T-helper 17 cell (primary cell): ENCODE data around the gene BEST1. TPM values are rescaled to one million over a fixed set of nuclear protein-coding genes. Genes with fewer than 3 reads are reported as not detected.
A peak's percentile ranks its signal among the peaks of the same experiment; 100 is the strongest.
"Not testable (repeated sequence)": the region's sequence is repeated elsewhere in the genome, so short reads cannot be mapped to it uniquely, and the experiment has no call there.

Experiments
- ATAC-seq: fragments of 150-1000 bp; cut with Tn5 transposase; 2 replicates; pipeline ENCODE4 v1.10.0; 2021; ENCODE audit warnings: mild to moderate bottlenecking, moderate library complexity
- DNase-seq, 3 donors: peaks; one replicate each; pipeline versions ENCODE4 v3.0.0 to v3.0.0-alpha.2; 2020 to 2021
- H3K9me3 ChIP-seq: one replicate; pipeline ENCODE4 v1.7.0; 2013; ENCODE audit warnings: low read length, mild to moderate bottlenecking; ENCODE audit not compliant: control insufficient read depth, poor library complexity, severe bottlenecking
- H3K27ac Mint-ChIP-seq: one replicate; pipeline ENCODE4 v1.8.0; 2022; ENCODE audit warnings: mild to moderate bottlenecking, moderate library complexity, mixed read lengths
- H3K27me3 Mint-ChIP-seq: one replicate; pipeline ENCODE4 v1.8.0; 2022; ENCODE audit warnings: mixed read lengths
- H3K36me3 Mint-ChIP-seq: one replicate; pipeline ENCODE4 v1.8.0; 2022; ENCODE audit warnings: low read depth, mixed read lengths
- H3K4me1 Mint-ChIP-seq: one replicate; pipeline ENCODE4 v1.8.0; 2022; ENCODE audit warnings: mild to moderate bottlenecking, mixed read lengths
- H3K4me3 Mint-ChIP-seq: one replicate; pipeline ENCODE4 v1.8.0; 2022; ENCODE audit warnings: mild to moderate bottlenecking, moderate library complexity, mixed read lengths
- total RNA-seq, 4 donors: library from RNA in 2 of 4; stranded (reverse) in 2 of 4; gene quantifications; one replicate each; pipeline ENCODE4 v1.2.3 and lab custom pipeline; 2022 to 2026

The BEST1 gene
- total RNA-seq, 2 donors from 2014 or later = 0.26 to 0.35 TPM

DNA sequence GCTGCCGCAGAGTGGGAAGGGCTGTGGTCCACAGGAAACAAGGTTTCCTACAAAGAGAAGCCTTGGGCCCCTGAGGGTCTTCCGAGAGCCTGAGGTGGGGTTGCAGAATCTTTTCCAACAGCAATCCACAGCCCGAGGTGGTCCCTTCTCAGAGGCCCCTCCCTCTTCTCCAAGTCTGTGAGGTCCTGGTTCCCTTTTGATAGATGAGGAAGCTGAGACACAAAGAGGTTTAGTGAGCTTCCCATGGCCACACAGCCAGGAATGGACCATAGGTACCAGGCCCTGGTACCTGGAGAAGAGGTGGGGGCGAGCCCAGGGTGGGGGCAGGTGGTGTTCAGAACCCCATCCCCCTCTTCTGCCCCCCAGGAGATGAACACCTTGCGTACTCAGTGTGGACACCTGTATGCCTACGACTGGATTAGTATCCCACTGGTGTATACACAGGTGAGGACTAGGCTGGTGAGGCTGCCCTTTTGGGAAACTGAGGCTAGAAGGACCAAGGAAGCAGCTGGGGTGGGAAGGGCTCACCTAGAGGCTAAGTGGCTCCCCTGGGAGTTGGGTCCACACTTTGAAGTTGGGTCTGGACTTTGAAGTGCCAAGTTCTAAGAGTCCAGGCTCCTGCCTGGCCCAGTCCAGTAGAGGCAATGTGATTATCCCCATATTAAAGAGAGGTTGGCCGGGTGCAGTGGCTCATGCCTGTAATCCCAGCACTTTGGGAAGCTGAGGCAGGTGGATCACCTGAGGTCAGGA lies 7.0 kb downstream of the BEST1 start:
- no peak overlapping the region for H3K4me3 Mint-ChIP-seq
- H3K4me1 Mint-ChIP-seq = peaks cover 5% of the 10 kb centered on the region
- ATAC-seq (no peak), DNase-seq (no peak)
- H3K9me3 ChIP-seq = no peaks in the 10 kb centered on the region
- peak overlapping the region; percentile 29 for H3K27ac Mint-ChIP-seq
- H3K36me3 Mint-ChIP-seq = no peaks in the 10 kb centered on the region
- H3K27me3 Mint-ChIP-seq = peaks cover 19% of the 10 kb centered on the region

DNA sequence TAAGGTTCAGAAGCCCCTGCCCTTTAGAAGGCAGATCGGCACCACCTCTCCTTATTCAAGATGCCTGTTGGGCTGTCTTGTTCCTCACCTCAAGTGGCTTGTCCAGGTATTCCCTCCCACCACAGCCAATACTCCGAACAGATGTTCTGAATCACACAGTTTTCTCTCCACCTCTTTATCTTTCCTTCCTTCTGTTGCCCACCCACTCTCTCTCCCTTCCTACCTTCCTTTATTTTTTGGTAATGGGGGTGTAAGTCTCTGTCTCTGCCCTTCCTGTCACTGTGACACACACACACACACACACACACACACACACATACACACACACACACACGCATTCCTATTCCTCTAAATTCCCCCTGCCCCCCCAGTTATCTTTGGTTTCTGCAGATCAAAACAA lies 8.4 kb downstream of the BEST1 start:
- Mint-ChIP-seq H3K27ac (peak overlapping the region; percentile 8), H3K4me3 (no peak overlapping the region), H3K36me3 (no peaks in the 10 kb centered on the region), H3K4me1 (peaks cover 16% of the 10 kb centered on the region), H3K27me3 (peaks cover 19% of the 10 kb centered on the region)
- ATAC-seq = no peak
- no peak for DNase-seq
- no peaks in the 10 kb centered on the region for H3K9me3 ChIP-seq

DNA sequence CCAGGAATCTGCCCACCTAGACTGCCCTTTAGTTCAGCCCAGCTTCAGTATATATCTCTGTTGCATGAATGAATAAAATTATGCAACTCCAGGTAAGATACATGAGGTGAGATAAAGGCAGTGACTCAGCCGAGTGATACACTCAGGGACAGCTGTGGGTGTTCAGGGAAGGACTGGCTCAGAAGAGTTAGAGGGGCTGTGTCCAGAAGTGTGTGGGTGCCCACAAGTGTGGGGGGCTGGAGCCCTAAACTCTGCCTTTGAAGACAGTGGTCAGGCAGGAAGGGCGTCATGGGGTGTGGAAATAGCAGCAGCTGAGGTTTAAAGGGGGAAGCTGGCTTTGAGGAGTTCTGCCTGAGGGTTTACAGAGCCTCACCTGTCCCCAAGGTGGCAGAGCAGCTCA lies 9.0 kb downstream of the BEST1 start:
- H3K4me1 Mint-ChIP-seq = peaks cover 22% of the 10 kb centered on the region
- H3K36me3 Mint-ChIP-seq = no peaks in the 10 kb centered on the region
- DNase-seq (no peak), ATAC-seq (no peak)
- peak overlapping the region; percentile 19 for H3K27ac Mint-ChIP-seq
- H3K9me3 ChIP-seq = no peaks in the 10 kb centered on the region
- H3K4me3 Mint-ChIP-seq = no peak overlapping the region
- peaks cover 16% of the 10 kb centered on the region for H3K27me3 Mint-ChIP-seq

DNA sequence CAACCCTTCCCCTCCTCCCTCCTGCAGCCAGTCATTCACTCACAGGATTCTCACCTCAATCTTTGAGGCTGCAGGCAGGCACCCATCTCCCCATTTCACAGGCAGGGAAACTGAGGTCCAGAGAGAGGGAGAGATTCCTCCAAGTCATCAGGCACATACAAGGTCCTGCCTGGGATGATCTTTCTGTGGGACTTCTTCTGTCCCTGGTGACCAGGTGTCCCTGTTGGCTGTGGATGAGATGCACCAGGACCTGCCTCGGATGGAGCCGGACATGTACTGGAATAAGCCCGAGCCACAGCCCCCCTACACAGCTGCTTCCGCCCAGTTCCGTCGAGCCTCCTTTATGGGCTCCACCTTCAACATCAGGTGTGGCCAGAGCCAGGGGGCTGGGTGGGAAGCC lies 9.5 kb downstream of the BEST1 start:
- no peak overlapping the region for H3K4me3 Mint-ChIP-seq
- peaks cover 10% of the 10 kb centered on the region for H3K27me3 Mint-ChIP-seq
- H3K36me3 Mint-ChIP-seq = peaks cover under 1% of the 10 kb centered on the region
- peak overlapping the region; percentile 19 for H3K27ac Mint-ChIP-seq
- DNase-seq = no peak
- no peaks in the 10 kb centered on the region for H3K9me3 ChIP-seq
- peaks cover 24% of the 10 kb centered on the region for H3K4me1 Mint-ChIP-seq
- no peak for ATAC-seq

DNA sequence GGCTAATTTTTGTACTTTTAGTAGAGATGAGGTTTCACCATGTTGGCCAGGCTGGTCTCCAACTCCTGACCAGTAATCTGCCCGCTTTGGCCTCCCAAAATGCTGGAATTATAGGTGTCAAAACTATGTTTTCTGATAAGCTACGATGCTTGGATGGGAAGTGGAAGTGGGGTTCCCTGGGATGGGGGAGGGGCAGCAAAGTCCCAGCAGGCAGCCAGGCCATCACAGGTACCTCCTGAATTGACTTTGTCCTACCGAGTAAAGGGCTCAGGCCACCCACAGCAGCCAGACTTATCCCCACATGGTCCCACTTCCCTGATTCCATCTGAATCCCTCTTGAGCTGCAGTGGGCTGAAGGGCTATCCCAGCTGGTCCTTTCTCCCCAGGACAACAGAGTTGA lies 10.4 kb downstream of the BEST1 start:
- DNase-seq (no peak), ATAC-seq (no peak)
- peak overlapping the region; percentile 97 for H3K27ac Mint-ChIP-seq
- no peak overlapping the region for H3K4me3 Mint-ChIP-seq
- H3K9me3 ChIP-seq = no peaks in the 10 kb centered on the region
- H3K36me3 Mint-ChIP-seq = peaks cover 7% of the 10 kb centered on the region
- peaks cover 30% of the 10 kb centered on the region for H3K4me1 Mint-ChIP-seq
- H3K27me3 Mint-ChIP-seq = peaks cover 7% of the 10 kb centered on the region

DNA sequence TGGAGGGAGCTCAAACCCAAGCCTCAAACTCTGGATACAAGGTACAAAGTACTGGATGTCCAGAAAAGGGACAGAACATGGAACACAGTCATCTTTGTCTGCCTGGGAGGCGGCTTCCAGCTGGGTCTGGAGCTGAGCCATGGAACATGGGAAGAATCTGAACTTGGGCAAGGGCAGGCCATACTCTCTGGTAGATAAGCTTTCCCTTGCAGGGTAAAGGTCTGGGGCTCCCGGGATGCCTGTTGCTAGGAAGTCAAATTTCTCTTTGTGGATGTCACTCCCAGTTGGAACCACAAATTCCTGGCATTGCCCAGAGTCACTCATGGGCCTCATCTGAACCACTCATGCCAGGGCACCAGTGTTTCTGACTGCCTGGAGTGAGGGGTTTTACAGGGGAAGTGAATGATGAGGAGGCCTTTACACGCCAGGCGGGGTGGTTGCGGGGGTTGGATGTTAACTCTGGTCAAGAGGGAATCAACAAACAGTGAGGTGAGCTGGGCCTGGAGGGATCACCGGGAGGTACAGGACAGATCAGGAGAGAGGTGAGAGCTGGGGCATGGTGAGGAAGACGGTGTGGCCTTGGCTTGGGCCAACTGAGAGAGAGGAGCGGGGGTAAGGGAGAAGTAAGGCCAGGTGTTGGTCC lies 11.5 kb downstream of the BEST1 start:
- Mint-ChIP-seq H3K4me3 (no peak overlapping the region), H3K36me3 (peaks cover 10% of the 10 kb centered on the region), H3K4me1 (peaks cover 30% of the 10 kb centered on the region), H3K27ac (peak overlapping the region; percentile 97), H3K27me3 (no peaks in the 10 kb centered on the region)
- H3K9me3 ChIP-seq = no peaks in the 10 kb centered on the region
- no peak for DNase-seq
- ATAC-seq = peak; percentile 4

DNA sequence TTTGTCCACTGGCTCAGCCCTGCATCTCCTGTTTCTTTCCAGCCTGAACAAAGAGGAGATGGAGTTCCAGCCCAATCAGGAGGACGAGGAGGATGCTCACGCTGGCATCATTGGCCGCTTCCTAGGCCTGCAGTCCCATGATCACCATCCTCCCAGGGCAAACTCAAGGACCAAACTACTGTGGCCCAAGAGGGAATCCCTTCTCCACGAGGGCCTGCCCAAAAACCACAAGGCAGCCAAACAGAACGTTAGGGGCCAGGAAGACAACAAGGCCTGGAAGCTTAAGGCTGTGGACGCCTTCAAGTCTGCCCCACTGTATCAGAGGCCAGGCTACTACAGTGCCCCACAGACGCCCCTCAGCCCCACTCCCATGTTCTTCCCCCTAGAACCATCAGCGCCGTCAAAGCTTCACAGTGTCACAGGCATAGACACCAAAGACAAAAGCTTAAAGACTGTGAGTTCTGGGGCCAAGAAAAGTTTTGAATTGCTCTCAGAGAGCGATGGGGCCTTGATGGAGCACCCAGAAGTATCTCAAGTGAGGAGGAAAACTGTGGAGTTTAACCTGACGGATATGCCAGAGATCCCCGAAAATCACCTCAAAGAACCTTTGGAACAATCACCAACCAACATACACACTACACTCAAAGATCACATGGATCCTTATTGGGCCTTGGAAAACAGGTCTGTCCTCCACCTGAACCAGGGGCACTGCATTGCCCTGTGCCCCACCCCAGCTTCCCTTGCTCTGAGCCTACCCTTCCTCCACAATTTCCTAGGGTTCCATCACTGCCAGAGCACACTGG lies 12.3 kb downstream of the BEST1 start:
- H3K27me3 Mint-ChIP-seq = no peaks in the 10 kb centered on the region
- peak; percentile 4 for ATAC-seq
- peaks cover 30% of the 10 kb centered on the region for H3K4me1 Mint-ChIP-seq
- no peaks in the 10 kb centered on the region for H3K9me3 ChIP-seq
- peaks cover 10% of the 10 kb centered on the region for H3K36me3 Mint-ChIP-seq
- no peak for DNase-seq
- H3K4me3 Mint-ChIP-seq = peak overlapping the region; percentile 94
- H3K27ac Mint-ChIP-seq = peak overlapping the region; percentile 97

DNA sequence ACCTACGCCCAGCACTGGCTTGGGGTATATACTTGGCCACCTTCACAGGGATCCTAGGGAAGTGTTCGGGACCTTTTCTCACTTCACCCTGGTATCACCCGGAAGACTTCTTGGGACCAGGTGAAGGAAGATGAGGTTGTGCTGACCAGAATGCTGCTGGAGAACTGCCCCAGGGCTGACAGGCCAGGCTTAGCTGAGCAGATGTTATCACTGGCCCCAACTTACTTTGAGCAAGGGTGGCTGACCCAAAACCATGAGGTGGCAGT lies 12.8 kb downstream of the BEST1 start:
- Mint-ChIP-seq H3K36me3 (peaks cover 10% of the 10 kb centered on the region), H3K27me3 (no peaks in the 10 kb centered on the region), H3K4me3 (peak overlapping the region; percentile 94), H3K27ac (peak overlapping the region; percentile 97), H3K4me1 (peaks cover 30% of the 10 kb centered on the region)
- DNase-seq (no peak), ATAC-seq (no peak)
- H3K9me3 ChIP-seq = no peaks in the 10 kb centered on the region

DNA sequence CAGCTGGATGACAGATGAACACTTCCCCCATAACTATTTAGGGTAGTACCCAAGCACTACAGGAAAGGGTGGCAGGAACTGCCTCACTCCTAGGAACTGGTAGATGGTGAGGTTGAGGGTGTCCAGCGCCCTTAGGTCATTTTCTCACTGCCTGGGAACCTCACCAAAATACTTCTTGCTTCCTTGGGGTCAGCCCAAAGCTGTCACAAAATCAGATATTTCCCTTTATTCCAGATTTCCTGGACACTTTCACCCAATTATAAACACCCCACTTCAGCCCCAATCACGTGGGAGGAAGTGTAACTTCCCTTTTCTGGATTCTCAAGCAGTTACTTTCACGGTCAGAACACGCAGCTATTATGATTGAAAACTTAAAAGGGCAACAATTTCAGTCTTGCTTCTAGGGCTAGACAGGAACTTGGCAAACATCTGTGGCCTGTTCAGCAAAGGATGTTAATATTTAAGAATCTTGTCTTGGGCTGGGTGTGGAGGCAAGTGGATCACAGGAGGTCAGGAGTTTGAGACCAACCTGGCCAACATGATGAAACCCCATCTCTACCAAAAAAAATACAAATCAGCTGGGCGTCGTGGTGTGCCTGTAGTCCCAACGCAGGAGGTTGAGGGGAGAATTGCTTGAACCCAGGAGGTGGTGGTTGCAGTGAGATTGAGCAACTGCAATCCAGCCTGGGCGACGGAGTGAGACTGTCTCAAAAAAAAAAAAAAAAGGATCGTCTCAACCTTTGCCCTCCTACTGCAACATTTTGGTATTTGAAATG lies 13.3 kb downstream of the BEST1 start:
- Mint-ChIP-seq H3K4me1 (peaks cover 34% of the 10 kb centered on the region), H3K27ac (peak overlapping the region; percentile 97), H3K36me3 (peaks cover 10% of the 10 kb centered on the region)

DNA sequence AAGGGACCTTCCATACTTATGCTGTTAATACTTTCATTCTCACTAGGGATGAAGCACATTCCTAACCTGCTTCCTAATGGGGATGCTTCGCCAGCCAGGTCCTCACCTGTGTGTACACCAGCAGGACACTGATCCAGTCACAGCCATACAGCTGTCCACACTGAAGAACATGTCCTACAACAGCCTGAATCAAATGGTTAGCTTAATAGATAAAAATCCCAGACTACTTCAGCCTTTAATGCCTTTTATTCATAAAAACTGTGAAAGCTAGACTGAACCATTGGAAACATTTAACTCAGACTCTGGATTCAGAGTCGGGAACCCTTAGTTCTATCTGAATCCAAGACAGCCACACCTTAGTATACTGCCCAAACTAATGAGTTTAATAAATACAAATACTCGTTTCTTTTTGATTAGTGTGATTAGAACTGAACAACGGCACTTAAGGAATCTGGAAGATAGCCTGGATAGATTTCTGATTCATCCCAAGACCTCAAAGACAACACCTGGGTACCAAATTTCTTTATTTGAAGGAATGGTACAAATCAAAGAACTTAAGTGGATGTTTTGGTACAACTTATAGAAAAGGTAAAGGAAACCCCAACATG lies 14.0 kb downstream of the BEST1 start:
- peaks cover 39% of the 10 kb centered on the region for H3K4me1 Mint-ChIP-seq
- peaks cover 12% of the 10 kb centered on the region for H3K36me3 Mint-ChIP-seq
- peak overlapping the region; percentile 97 for H3K27ac Mint-ChIP-seq
- DNase-seq = no peak
- H3K27me3 Mint-ChIP-seq = no peaks in the 10 kb centered on the region
- no peak for ATAC-seq
- no peaks in the 10 kb centered on the region for H3K9me3 ChIP-seq
- H3K4me3 Mint-ChIP-seq = peak overlapping the region; percentile 94

More for the DNA sequence above, 13.3 kb downstream of the BEST1 start:
- no peaks in the 10 kb centered on the region for H3K9me3 ChIP-seq
- Mint-ChIP-seq H3K27me3 (no peaks in the 10 kb centered on the region), H3K4me3 (peak overlapping the region; percentile 94)
- DNase-seq (no peak), ATAC-seq (peak; percentile 15)

DNA sequence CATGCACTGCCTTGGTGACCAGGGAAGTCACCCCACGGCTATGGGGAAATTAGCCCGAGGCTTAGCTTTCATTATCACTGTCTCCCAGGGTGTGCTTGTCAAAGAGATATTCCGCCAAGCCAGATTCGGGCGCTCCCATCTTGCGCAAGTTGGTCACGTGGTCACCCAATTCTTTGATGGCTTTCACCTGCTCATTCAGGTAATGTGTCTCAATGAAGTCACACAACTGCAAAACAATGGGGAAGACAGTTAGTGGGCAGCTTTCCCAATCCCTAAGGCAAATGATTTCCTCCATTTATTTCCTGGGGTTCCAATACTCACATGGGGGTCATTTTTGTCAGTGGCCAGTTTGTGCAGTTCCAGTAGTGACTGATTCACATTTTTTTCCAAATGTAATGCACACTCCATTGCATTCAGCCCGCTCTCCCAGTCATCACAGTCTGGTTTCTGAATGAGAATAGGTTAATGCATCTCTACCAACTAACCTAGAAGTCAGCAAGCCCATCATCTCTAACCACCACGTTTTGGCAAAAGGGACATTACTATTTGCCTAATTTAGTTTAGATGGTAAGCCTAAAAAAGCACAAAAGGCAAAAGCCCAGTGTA lies 14.6 kb downstream of the BEST1 start:
- peaks cover 41% of the 10 kb centered on the region for H3K4me1 Mint-ChIP-seq
- peaks cover 12% of the 10 kb centered on the region for H3K36me3 Mint-ChIP-seq
- peak overlapping the region; percentile 94 for H3K4me3 Mint-ChIP-seq
- H3K9me3 ChIP-seq, DNase-seq, H3K27me3 Mint-ChIP-seq, ATAC-seq: not testable (repeated sequence)
- peak overlapping the region; percentile 97 for H3K27ac Mint-ChIP-seq

DNA sequence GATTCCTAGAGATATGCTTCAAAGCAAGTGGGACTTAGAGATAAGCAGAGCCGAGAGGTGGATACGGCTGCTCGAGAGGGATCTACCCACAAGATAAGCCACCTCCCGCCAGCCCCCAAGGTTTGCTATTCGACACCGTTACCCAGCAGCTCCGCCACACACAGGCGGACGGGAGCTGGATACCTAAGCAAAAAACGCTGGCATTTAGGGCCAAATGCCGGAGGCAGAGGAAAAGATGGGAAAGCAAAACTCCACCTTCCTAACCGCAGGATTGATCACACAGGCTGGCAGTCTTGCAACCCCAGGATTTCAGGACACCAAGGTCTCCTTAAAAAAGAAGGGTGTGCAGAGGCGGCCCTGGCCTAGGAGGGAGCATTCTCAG lies 16.6 kb downstream of the BEST1 start:
- DNase-seq (peak in 1 of 3 donors; percentile 23), ATAC-seq (no peak)
- peak overlapping the region; percentile 97 for H3K27ac Mint-ChIP-seq
- no peaks in the 10 kb centered on the region for H3K9me3 ChIP-seq
- peaks cover 12% of the 10 kb centered on the region for H3K36me3 Mint-ChIP-seq
- peak overlapping the region; percentile 94 for H3K4me3 Mint-ChIP-seq
- no peaks in the 10 kb centered on the region for H3K27me3 Mint-ChIP-seq
- peaks cover 52% of the 10 kb centered on the region for H3K4me1 Mint-ChIP-seq
